ENCODE measurements around the gene CFAP70. TPM values are rescaled to one million over a fixed set of nuclear protein-coding genes. Genes with fewer than 3 reads are reported as not detected.

The CFAP70 gene
- total RNA-seq, 2 experiments from 2014 or later, result 0.51 to 0.59 TPM

- ChIA-PET POLR2A (interaction anchor here (0.7 kb wide), 1 partner anchor 25 kb away, joined by 3 read pairs; no protein-coding TSS in a partner anchor), CTCF (no interaction called here)
- no peak for DNase-seq
- ATAC-seq, result no peak
- Mint-ChIP-seq H3K27ac (no peak overlapping the region), H3K36me3 (ENCODE audit: low read depth) (peaks cover 55% of the 10 kb centered on the region), H3K4me3 (no peak overlapping the region), H3K27me3 (no peaks in the 10 kb centered on the region), H3K9me3 (no peaks in the 10 kb centered on the region), H3K4me1 (ENCODE audit: low read depth) (peaks cover 1% of the 10 kb centered on the region)
- intact Hi-C loops (cut with micrococcal nuclease), result no loop called here
- no peak for TF ChIP-seq CTCF (IDR thresholded peaks at IDR 0.05)
These were observed 29.6 kb upstream of the CFAP70 start for GRCh38 chr10:73388228-73388627.

- intact Hi-C loops (cut with micrococcal nuclease), result no loop called here
- no peaks in the 10 kb centered on the region for H3K4me1 Mint-ChIP-seq (ENCODE audit: low read depth)
- H3K9me3 Mint-ChIP-seq, result no peaks in the 10 kb centered on the region
- no peak for TF ChIP-seq CTCF (IDR thresholded peaks at IDR 0.05)
- ChIA-PET CTCF (interaction anchor here (0.5 to 0.9 kb wide), 2 partner anchors 257 to 1880 kb away, joined by 3 read pairs; no protein-coding TSS in a partner anchor), POLR2A (no interaction called here)
- no peak for ATAC-seq
- peaks cover 49% of the 10 kb centered on the region for H3K36me3 Mint-ChIP-seq (ENCODE audit: low read depth)
- DNase-seq, result no peak
- no peaks in the 10 kb centered on the region for H3K27me3 Mint-ChIP-seq
- no peak overlapping the region for H3K4me3 Mint-ChIP-seq
- H3K27ac Mint-ChIP-seq, result no peak overlapping the region
These were observed 27.9 kb upstream of the CFAP70 start for GRCh38 chr10:73386583-73386982.

- DNase-seq (no peak), ATAC-seq (peak; percentile 56)
- no peaks in the 10 kb centered on the region for H3K27me3 Mint-ChIP-seq
- peak overlapping the region; percentile 85 for H3K27ac Mint-ChIP-seq
- intact Hi-C loops (cut with micrococcal nuclease), result no loop called here
- POLR2A ChIA-PET, result interaction anchor here (0.6 kb wide), 1 partner anchor 232 kb away, joined by 3 read pairs; no protein-coding TSS in a partner anchor
- no peak for TF ChIP-seq CTCF (IDR thresholded peaks at IDR 0.05)
- no peaks in the 10 kb centered on the region for H3K9me3 Mint-ChIP-seq
- CTCF ChIA-PET, result no interaction called here
- peaks cover 37% of the 10 kb centered on the region for H3K36me3 Mint-ChIP-seq (ENCODE audit: low read depth)
- H3K4me3 Mint-ChIP-seq, result no peak overlapping the region
- peaks cover 8% of the 10 kb centered on the region for H3K4me1 Mint-ChIP-seq (ENCODE audit: low read depth)
These were observed 20.5 kb upstream of the CFAP70 start for GRCh38 chr10:73379064-73379748.

- CTCF ChIA-PET, result no interaction called here
- peaks cover 8% of the 10 kb centered on the region for H3K4me1 Mint-ChIP-seq (ENCODE audit: low read depth)
- TF ChIP-seq CTCF (IDR thresholded peaks at IDR 0.05), result no peak
- no peak overlapping the region for H3K4me3 Mint-ChIP-seq
- DNase-seq (no peak), ATAC-seq (no peak)
- H3K27me3 Mint-ChIP-seq, result no peaks in the 10 kb centered on the region
- H3K9me3 Mint-ChIP-seq, result no peaks in the 10 kb centered on the region
- intact Hi-C loops (cut with micrococcal nuclease), result no loop called here
- POLR2A ChIA-PET, result interaction anchor here (0.6 kb wide), 1 partner anchor 148 kb away, joined by 4 read pairs; no protein-coding TSS in a partner anchor
- no peak overlapping the region for H3K27ac Mint-ChIP-seq
- H3K36me3 Mint-ChIP-seq (ENCODE audit: low read depth), result peaks cover 37% of the 10 kb centered on the region
These were observed 18.0 kb upstream of the CFAP70 start for GRCh38 chr10:73376679-73377078.

GRCh38 chr10:73368238-73368637, 9.6 kb upstream of the CFAP70 start:
- ATAC-seq (peak; percentile 30), DNase-seq (no peak)
- H3K4me1 Mint-ChIP-seq (ENCODE audit: low read depth), result peaks cover 10% of the 10 kb centered on the region
- no peak for TF ChIP-seq CTCF (IDR thresholded peaks at IDR 0.05)
- peaks cover 40% of the 10 kb centered on the region for H3K36me3 Mint-ChIP-seq (ENCODE audit: low read depth)
- ChIA-PET CTCF (interaction anchor here (1.2 kb wide), 1 partner anchor 10 kb away, joined by 3 read pairs; the partner anchor contains the start of gene CFAP70), POLR2A (interaction anchor here (1.0 kb wide), 1 partner anchor 9 kb away, joined by 3 read pairs; the partner anchor contains the start of gene CFAP70)
- H3K27ac Mint-ChIP-seq, result peak overlapping the region; percentile 63
- H3K9me3 Mint-ChIP-seq, result no peaks in the 10 kb centered on the region
- no peak overlapping the region for H3K4me3 Mint-ChIP-seq
- H3K27me3 Mint-ChIP-seq, result no peaks in the 10 kb centered on the region
- intact Hi-C loops (cut with micrococcal nuclease), result no loop called here

Data from activated CD8-positive, alpha-beta T cell treated with anti-CD3 and anti-CD28 coated beads for 36 hours (primary cell).